Measurements from ENCODE around the gene MSX1. TPM values are rescaled to one million over a fixed set of nuclear protein-coding genes. Genes with fewer than 3 reads are reported as not detected.

The MSX1 gene
- total RNA-seq, 2 donors from 2014 or later, result 11.0 to 24.6 TPM

DNA sequence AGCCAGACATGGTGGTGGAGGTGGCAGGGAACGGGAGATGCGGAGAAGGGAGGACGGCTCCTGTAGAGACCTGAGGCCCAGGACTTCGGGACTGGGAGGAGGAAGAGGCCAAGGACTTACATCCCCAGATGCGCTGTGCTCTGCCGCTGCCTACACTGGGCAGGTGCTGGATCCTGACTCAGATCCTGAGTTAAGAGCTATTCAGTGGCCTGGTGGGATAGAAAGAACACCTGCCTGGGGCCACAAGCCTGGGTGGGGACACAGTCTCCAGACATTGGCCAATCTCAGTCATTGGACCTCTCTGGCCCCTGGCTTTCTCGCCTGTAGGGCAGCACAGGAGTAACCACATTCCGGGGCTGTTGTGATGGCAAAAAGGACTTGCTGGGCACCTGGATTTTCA lies 10.9 kb upstream of the MSX1 start:
- Histone ChIP-seq H3K9me3 (no peaks in the 10 kb centered on the region), H3K4me1 (ENCODE audit: control insufficient read depth in 1 of 2, low read depth in 2 of 2) (peaks cover 4 to 10% of the 10 kb centered on the region in 2 donors), H3K36me3 (no peaks in the 10 kb centered on the region), H3K27ac (no peak overlapping the region), H3K27me3 (replicated peaks; ENCODE audit: insufficient read depth) (no peaks in the 10 kb centered on the region), H3K4me3 (no peak overlapping the region)
- DNase-seq (ENCODE audit: low spot score) (no peak), ATAC-seq (ENCODE audit: insufficient number of reproducible peaks, low FRiP score, low read depth) (no peak)
- no peak for TF ChIP-seq CTCF (IDR thresholded peaks at IDR 0.05)

DNA sequence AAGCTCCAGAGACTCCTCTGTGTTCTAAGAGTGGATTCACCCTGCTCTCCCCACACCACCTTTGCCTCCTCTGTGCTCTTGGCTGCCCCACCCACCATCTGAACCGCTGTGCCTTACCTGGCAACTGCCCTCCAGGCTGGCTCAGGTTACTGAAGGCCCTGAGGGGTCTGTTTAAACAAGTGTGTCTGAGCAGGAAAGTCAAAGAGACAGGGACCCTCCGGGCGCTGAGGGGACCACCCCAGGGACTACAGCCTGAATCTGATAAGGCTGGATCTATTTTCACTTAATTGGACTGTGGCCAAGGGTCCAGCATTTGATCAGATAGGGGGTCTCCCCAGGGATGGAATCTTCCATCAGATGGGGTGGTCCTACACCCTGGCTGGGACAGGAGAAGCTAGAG lies 10.4 kb upstream of the MSX1 start:
- DNase-seq (ENCODE audit: low spot score) (no peak), ATAC-seq (ENCODE audit: insufficient number of reproducible peaks, low FRiP score, low read depth) (no peak)
- H3K4me1 ChIP-seq (ENCODE audit: control insufficient read depth in 1 of 2, low read depth in 2 of 2), result peaks cover 7 to 12% of the 10 kb centered on the region in 2 donors
- no peaks in the 10 kb centered on the region for H3K27me3 ChIP-seq (replicated peaks; ENCODE audit: insufficient read depth)
- no peak for TF ChIP-seq CTCF (IDR thresholded peaks at IDR 0.05)
- H3K9me3 ChIP-seq, result no peaks in the 10 kb centered on the region
- no peak overlapping the region for H3K4me3 ChIP-seq
- no peak overlapping the region for H3K27ac ChIP-seq
- no peaks in the 10 kb centered on the region for H3K36me3 ChIP-seq

DNA sequence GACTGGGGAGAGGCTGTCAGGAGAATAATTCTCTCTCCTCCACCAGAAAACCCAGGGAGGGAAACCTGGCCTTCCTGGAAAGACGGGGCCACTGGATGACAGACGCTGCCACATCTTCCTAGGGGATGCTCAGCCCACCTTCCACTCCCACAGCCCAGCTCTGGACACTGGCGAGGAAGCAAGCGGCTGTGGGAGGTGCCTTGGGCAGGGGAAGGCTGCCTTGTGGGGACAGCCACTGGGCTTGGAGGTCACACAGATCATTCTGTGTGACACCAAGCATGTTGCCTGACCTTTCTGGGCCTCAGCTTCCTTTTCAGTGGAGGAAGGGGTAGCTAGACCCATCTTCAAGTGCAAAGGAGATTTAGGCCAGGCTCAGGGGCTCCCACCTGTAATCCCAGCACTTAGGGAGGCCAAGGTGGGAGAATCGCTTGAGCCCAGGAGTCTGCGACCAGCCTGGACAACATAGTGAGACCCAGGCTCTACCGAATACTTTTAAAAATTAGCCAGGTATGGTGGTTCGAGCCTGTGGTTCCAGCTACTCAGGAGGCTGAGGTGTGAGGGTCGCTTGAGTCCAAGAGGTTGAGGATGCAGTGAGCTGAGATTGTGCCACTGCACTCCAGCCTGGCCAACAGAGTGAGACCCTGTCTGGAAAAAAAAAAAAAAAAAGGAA lies 9.8 kb upstream of the MSX1 start:
- Histone ChIP-seq H3K27me3 (replicated peaks; ENCODE audit: insufficient read depth) (no peaks in the 10 kb centered on the region), H3K9me3 (no peaks in the 10 kb centered on the region), H3K36me3 (no peaks in the 10 kb centered on the region), H3K27ac (no peak overlapping the region), H3K4me3 (no peak overlapping the region), H3K4me1 (ENCODE audit: control insufficient read depth in 1 of 2, low read depth in 2 of 2) (peaks cover 7 to 12% of the 10 kb centered on the region in 2 donors)
- ATAC-seq (ENCODE audit: insufficient number of reproducible peaks, low FRiP score, low read depth) (no peak), DNase-seq (ENCODE audit: low spot score) (no peak)
- no peak for TF ChIP-seq CTCF (IDR thresholded peaks at IDR 0.05)

DNA sequence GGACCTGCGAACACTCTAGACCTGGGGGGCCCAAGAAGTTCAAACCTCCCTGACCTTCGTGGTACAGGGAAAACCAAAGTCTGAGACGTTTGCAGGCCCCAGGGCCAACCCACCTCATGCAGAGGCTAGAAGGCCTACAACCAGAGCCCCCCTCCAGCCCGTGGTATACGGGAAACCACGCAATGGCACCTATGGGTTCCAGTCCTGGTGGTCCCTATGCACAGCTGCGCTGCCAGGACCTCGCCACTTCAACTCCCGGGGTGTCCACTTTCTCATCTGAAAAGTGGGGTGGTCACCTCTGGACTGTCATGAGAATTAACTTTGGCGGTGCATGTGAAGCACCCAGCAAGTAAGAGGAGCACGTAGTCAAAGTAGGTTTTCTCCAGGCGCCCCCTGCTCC lies 8.4 kb upstream of the MSX1 start:
- DNase-seq (ENCODE audit: low spot score) (no peak), ATAC-seq (ENCODE audit: insufficient number of reproducible peaks, low FRiP score, low read depth) (no peak)
- TF ChIP-seq CTCF (IDR thresholded peaks at IDR 0.05), result no peak
- Histone ChIP-seq H3K27ac (no peak overlapping the region), H3K9me3 (no peaks in the 10 kb centered on the region), H3K4me1 (ENCODE audit: control insufficient read depth in 1 of 2, low read depth in 2 of 2) (peaks cover 8 to 18% of the 10 kb centered on the region in 2 donors), H3K4me3 (no peak overlapping the region), H3K27me3 (replicated peaks; ENCODE audit: insufficient read depth) (peaks cover 11% of the 10 kb centered on the region), H3K36me3 (no peaks in the 10 kb centered on the region)

DNA sequence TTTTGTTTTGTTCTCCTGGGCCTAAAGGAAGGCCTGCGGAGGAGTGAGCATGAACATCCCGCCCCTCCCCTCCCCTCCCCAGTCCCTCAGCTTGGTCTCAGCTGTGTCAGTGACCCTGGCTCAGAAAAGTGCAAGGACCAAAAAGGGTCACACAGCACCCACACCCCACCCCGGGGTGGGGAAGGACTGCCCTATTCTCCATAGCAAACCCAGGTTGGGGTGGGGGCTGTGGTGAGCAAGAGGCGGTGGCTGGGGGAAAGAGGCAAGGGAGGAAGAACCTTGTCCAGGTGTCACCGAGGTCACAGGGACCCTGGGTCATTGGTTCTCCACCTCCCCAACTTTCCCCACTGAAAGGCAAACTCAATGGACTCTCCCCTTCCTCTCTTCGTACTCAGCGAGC lies 7.6 kb upstream of the MSX1 start:
- TF ChIP-seq CTCF (IDR thresholded peaks at IDR 0.05), result no peak
- Histone ChIP-seq H3K9me3 (no peaks in the 10 kb centered on the region), H3K4me3 (no peak overlapping the region), H3K27ac (no peak overlapping the region), H3K36me3 (no peaks in the 10 kb centered on the region), H3K4me1 (ENCODE audit: control insufficient read depth in 1 of 2, low read depth in 2 of 2) (peaks cover 15 to 25% of the 10 kb centered on the region in 2 donors), H3K27me3 (replicated peaks; ENCODE audit: insufficient read depth) (peaks cover 17% of the 10 kb centered on the region)
- DNase-seq (ENCODE audit: low spot score) (no peak), ATAC-seq (ENCODE audit: insufficient number of reproducible peaks, low FRiP score, low read depth) (no peak)

Measured in thoracic aorta (tissue), 2 donors.